Measurements from ENCODE around the gene PRAME. TPM values are rescaled to one million over a fixed set of nuclear protein-coding genes. Genes with fewer than 3 reads are reported as not detected.

PRAME gene
- total RNA-seq, 1 experiment from 2014 or later, result not detected

GRCh38 chr22:22546490-22546889, 12.6 kb downstream of the PRAME start:
- H3K27me3 Mint-ChIP-seq (ENCODE audit: insufficient read depth, unreplicated experiment), result peaks cover 4% of the 10 kb centered on the region
- Histone ChIP-seq H3K9me3 (no peaks in the 10 kb centered on the region), H3K27me3 (replicated peaks; ENCODE audit: control insufficient read depth, insufficient read depth, low read length) (no peaks in the 10 kb centered on the region), H3K4me1 (no peaks in the 10 kb centered on the region), H3K4me3 (ENCODE audit: low read depth, low read length) (no peak overlapping the region), H3K36me3 (ENCODE audit: control insufficient read depth, insufficient read depth, low read length) (no peaks in the 10 kb centered on the region)
- no peaks in the 10 kb centered on the region for H3K9me3 Mint-ChIP-seq (ENCODE audit: unreplicated experiment)
- H3K36me3 Mint-ChIP-seq (ENCODE audit: insufficient read depth, unreplicated experiment), result no peaks in the 10 kb centered on the region
- H3K4me1 Mint-ChIP-seq (ENCODE audit: low read depth, unreplicated experiment), result no peaks in the 10 kb centered on the region
- DNase-seq, result no peak
- intact Hi-C loops (cut with micrococcal nuclease; ENCODE audit: unreplicated experiment), result no loop called here
- ChIA-PET CTCF (no interaction called here), POLR2A (no interaction called here)
- H3K4me3 Mint-ChIP-seq (ENCODE audit: unreplicated experiment), result no peak overlapping the region
- H3K27ac Mint-ChIP-seq (ENCODE audit: unreplicated experiment), result no peak overlapping the region
- no TSS peak for BruUV-seq (replicated peaks)
- TF ChIP-seq, protein P1, sequence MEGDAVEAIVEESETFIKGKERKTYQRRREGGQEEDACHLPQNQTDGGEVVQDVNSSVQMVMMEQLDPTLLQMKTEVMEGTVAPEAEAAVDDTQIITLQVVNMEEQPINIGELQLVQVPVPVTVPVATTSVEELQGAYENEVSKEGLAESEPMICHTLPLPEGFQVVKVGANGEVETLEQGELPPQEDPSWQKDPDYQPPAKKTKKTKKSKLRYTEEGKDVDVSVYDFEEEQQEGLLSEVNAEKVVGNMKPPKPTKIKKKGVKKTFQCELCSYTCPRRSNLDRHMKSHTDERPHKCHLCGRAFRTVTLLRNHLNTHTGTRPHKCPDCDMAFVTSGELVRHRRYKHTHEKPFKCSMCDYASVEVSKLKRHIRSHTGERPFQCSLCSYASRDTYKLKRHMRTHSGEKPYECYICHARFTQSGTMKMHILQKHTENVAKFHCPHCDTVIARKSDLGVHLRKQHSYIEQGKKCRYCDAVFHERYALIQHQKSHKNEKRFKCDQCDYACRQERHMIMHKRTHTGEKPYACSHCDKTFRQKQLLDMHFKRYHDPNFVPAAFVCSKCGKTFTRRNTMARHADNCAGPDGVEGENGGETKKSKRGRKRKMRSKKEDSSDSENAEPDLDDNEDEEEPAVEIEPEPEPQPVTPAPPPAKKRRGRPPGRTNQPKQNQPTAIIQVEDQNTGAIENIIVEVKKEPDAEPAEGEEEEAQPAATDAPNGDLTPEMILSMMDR (IDR thresholded peaks at IDR 0.05; ENCODE audit: insufficient read depth in 1 of 2, low read depth in 1 of 2, low read length in 1 of 2, severe bottlenecking in 1 of 2, unreplicated experiment in 1 of 2), result no peak

- TF ChIP-seq, protein P1 (IDR thresholded peaks at IDR 0.05; ENCODE audit: insufficient read depth in 1 of 2, low read depth in 1 of 2, low read length in 1 of 2, severe bottlenecking in 1 of 2, unreplicated experiment in 1 of 2), result no peak
- H3K27ac Mint-ChIP-seq (ENCODE audit: unreplicated experiment), result no peak overlapping the region
- Histone ChIP-seq H3K9me3 (no peaks in the 10 kb centered on the region), H3K27me3 (replicated peaks; ENCODE audit: control insufficient read depth, insufficient read depth, low read length) (no peaks in the 10 kb centered on the region), H3K4me1 (no peaks in the 10 kb centered on the region), H3K4me3 (ENCODE audit: low read depth, low read length) (no peak overlapping the region), H3K36me3 (ENCODE audit: control insufficient read depth, insufficient read depth, low read length) (no peaks in the 10 kb centered on the region)
- BruUV-seq (replicated peaks), result no TSS peak
- no peaks in the 10 kb centered on the region for H3K9me3 Mint-ChIP-seq (ENCODE audit: unreplicated experiment)
- POLR2A ChIA-PET, result no interaction called here
- intact Hi-C loops (cut with micrococcal nuclease; ENCODE audit: unreplicated experiment), result no loop called here
- no peak for DNase-seq
- no peaks in the 10 kb centered on the region for H3K36me3 Mint-ChIP-seq (ENCODE audit: insufficient read depth, unreplicated experiment)
- H3K4me3 Mint-ChIP-seq (ENCODE audit: unreplicated experiment), result no peak overlapping the region
- H3K27me3 Mint-ChIP-seq (ENCODE audit: insufficient read depth, unreplicated experiment), result peaks cover 4% of the 10 kb centered on the region
- no peaks in the 10 kb centered on the region for H3K4me1 Mint-ChIP-seq (ENCODE audit: low read depth, unreplicated experiment)
- CTCF ChIA-PET, result no interaction called here
These were observed 14.0 kb downstream of the PRAME start for GRCh38 chr22:22545084-22545483.

- Mint-ChIP-seq H3K9me3 (ENCODE audit: unreplicated experiment) (no peaks in the 10 kb centered on the region), H3K27me3 (ENCODE audit: insufficient read depth, unreplicated experiment) (peaks cover 10% of the 10 kb centered on the region), H3K4me1 (ENCODE audit: low read depth, unreplicated experiment) (no peaks in the 10 kb centered on the region), H3K4me3 (ENCODE audit: unreplicated experiment) (no peak overlapping the region), H3K36me3 (ENCODE audit: insufficient read depth, unreplicated experiment) (no peaks in the 10 kb centered on the region), H3K27ac (ENCODE audit: unreplicated experiment) (no peak overlapping the region)
- Histone ChIP-seq H3K27me3 (replicated peaks; ENCODE audit: control insufficient read depth, insufficient read depth, low read length) (no peaks in the 10 kb centered on the region), H3K4me1 (no peaks in the 10 kb centered on the region), H3K4me3 (ENCODE audit: low read depth, low read length) (no peak overlapping the region), H3K36me3 (ENCODE audit: control insufficient read depth, insufficient read depth, low read length) (no peaks in the 10 kb centered on the region), H3K9me3 (no peaks in the 10 kb centered on the region)
- ChIA-PET POLR2A (no interaction called here), CTCF (no interaction called here)
- intact Hi-C loops (cut with micrococcal nuclease; ENCODE audit: unreplicated experiment), result no loop called here
- TF ChIP-seq, protein P1 (IDR thresholded peaks at IDR 0.05; ENCODE audit: insufficient read depth in 1 of 2, low read depth in 1 of 2, low read length in 1 of 2, severe bottlenecking in 1 of 2, unreplicated experiment in 1 of 2), result no peak
- BruUV-seq (replicated peaks), result no TSS peak
- no peak for DNase-seq
These were observed 20.7 kb downstream of the PRAME start for GRCh38 chr22:22538226-22538989.
